C4-2B (cell line): ENCODE measurements around the gene KCNJ9.

Experiments used
- ZFX ChIP-seq: fragments of 450-650 bp; IDR thresholded peaks from 2 replicates; pipeline ENCODE4 v1.6.1; 2017
- TF ChIP-seq, protein P1 (sequence below): fragments of 450-650 bp; conservative IDR thresholded peaks from 2 replicates; pipeline ENCODE4 v1.5.1; 2017; ENCODE audit warnings: mild to moderate bottlenecking

GRCh38 chr1:160105155-160105554, 23.8 kb downstream of the KCNJ9 start:
- TF ChIP-seq, protein P1, sequence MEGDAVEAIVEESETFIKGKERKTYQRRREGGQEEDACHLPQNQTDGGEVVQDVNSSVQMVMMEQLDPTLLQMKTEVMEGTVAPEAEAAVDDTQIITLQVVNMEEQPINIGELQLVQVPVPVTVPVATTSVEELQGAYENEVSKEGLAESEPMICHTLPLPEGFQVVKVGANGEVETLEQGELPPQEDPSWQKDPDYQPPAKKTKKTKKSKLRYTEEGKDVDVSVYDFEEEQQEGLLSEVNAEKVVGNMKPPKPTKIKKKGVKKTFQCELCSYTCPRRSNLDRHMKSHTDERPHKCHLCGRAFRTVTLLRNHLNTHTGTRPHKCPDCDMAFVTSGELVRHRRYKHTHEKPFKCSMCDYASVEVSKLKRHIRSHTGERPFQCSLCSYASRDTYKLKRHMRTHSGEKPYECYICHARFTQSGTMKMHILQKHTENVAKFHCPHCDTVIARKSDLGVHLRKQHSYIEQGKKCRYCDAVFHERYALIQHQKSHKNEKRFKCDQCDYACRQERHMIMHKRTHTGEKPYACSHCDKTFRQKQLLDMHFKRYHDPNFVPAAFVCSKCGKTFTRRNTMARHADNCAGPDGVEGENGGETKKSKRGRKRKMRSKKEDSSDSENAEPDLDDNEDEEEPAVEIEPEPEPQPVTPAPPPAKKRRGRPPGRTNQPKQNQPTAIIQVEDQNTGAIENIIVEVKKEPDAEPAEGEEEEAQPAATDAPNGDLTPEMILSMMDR = no peak
- no peak for TF ChIP-seq ZFX
